HCEC 1CT (cell line): ENCODE results near the gene C4orf50.
"Not testable (repeated sequence)": the region's sequence is repeated elsewhere in the genome, so short reads cannot be mapped to it uniquely, and the experiment has no call there.

Source experiments
- DNase-seq: peaks from one replicate; pipeline ENCODE4 v3.0.0-alpha.2; 2017

C4orf50 gene

GRCh38 chr4:5963611-5964010 lies 54.6 kb downstream of the C4orf50 start:
- no peak for DNase-seq

- DNase-seq, result no peak
These were observed 55.8 kb downstream of the C4orf50 start for GRCh38 chr4:5962416-5962815.

- no peak for DNase-seq
These were observed 57.9 kb downstream of the C4orf50 start for GRCh38 chr4:5960252-5960880.

- DNase-seq, result no peak
These were observed 58.8 kb downstream of the C4orf50 start for GRCh38 chr4:5959211-5959982.

GRCh38 chr4:5958199-5958735 lies 60.0 kb downstream of the C4orf50 start:
- no peak for DNase-seq

- no peak for DNase-seq
These were observed 61.2 kb downstream of the C4orf50 start for GRCh38 chr4:5957076-5957475.

GRCh38 chr4:5956285-5957021 lies 61.8 kb downstream of the C4orf50 start:
- DNase-seq, result no peak

- DNase-seq, result no peak
These were observed 62.4 kb downstream of the C4orf50 start for GRCh38 chr4:5955856-5956255.

- no peak for DNase-seq
These were observed 62.9 kb downstream of the C4orf50 start for GRCh38 chr4:5955201-5955821.

GRCh38 chr4:5954056-5954760 lies 64.0 kb downstream of the C4orf50 start:
- DNase-seq, result no peak

- DNase-seq, result no peak
These were observed 65.0 kb downstream of the C4orf50 start for GRCh38 chr4:5952975-5953951.

- DNase-seq, result no peak
These were observed 65.8 kb downstream of the C4orf50 start for GRCh38 chr4:5952286-5952974.

- not testable (repeated sequence) for DNase-seq
These were observed 71.6 kb downstream of the C4orf50 start for GRCh38 chr4:5946653-5947052.

GRCh38 chr4:5945936-5946335 lies 72.3 kb downstream of the C4orf50 start:
- no peak for DNase-seq

GRCh38 chr4:5945171-5945570 lies 73.1 kb downstream of the C4orf50 start:
- DNase-seq, result no peak

GRCh38 chr4:5943561-5943960 lies 74.7 kb downstream of the C4orf50 start:
- no peak for DNase-seq

GRCh38 chr4:5942947-5943346 lies 75.3 kb downstream of the C4orf50 start:
- no peak for DNase-seq

- DNase-seq, result no peak
These were observed 76.6 kb downstream of the C4orf50 start for GRCh38 chr4:5941601-5942000.

- DNase-seq, result no peak
These were observed 77.6 kb downstream of the C4orf50 start for GRCh38 chr4:5940470-5941203.
